DND-41 (cell line): ENCODE measurements around the gene ZNF236.

Experiments used
- ATAC-seq: fragments of 200-7000 bp; cut with Tn5 transposase; 3 replicates; pipeline ENCODE4 v1.9.1; 2021; ENCODE audit warnings: low read depth; ENCODE audit not compliant: insufficient read depth
- DNase-seq: peaks from one replicate; pipeline ENCODE4 v3.0.0-alpha.2; 2020
- H2AFZ ChIP-seq: 2 replicates; pipeline ENCODE4 v1.6.0; 2012; ENCODE audit warnings: low read depth, low read length
- H3K27ac ChIP-seq: 2 replicates; pipeline ENCODE4 v1.5.1; 2012; ENCODE audit warnings: low read length, inconsistent platforms
- H3K27me3 ChIP-seq: fragments of 200-600 bp; sonication (generic); 2 replicates; pipeline ENCODE4 v1.6.0; 2012; ENCODE audit warnings: low read length, mild to moderate bottlenecking, inconsistent platforms; ENCODE audit not compliant: insufficient read depth, poor library complexity
- H3K36me3 ChIP-seq: 2 replicates; pipeline ENCODE4 v1.5.1; 2012; ENCODE audit warnings: low read length, inconsistent platforms; ENCODE audit not compliant: insufficient read depth
- H3K4me1 ChIP-seq: 2 replicates; pipeline ENCODE4 v1.5.1; 2012; ENCODE audit warnings: mild to moderate bottlenecking, low read length; ENCODE audit not compliant: insufficient read depth
- H3K4me2 ChIP-seq: 2 replicates; pipeline ENCODE4 v1.6.0; 2012; ENCODE audit warnings: mild to moderate bottlenecking, moderate library complexity, low read length, inconsistent platforms; ENCODE audit not compliant: insufficient read depth
- H3K4me3 ChIP-seq, 2 experiments: fragments of 200-600 bp in 1 of 2; shearing (Covaris generic) in 1 of 2; 2 replicates each; pipeline ENCODE4 v1.5.1; 2012 to 2016; ENCODE audit warnings: inconsistent platforms in 2 of 2, low read length in 2 of 2, mild to moderate bottlenecking in 2 of 2, low read depth in 1 of 2, moderate library complexity in 1 of 2
- H3K79me2 ChIP-seq: 2 replicates; pipeline ENCODE4 v1.6.0; 2012; ENCODE audit warnings: low read length, inconsistent platforms; ENCODE audit not compliant: insufficient read depth
- H3K9ac ChIP-seq: 2 replicates; pipeline ENCODE4 v1.6.0; 2012; ENCODE audit warnings: low read depth, mild to moderate bottlenecking, inconsistent platforms, low read length, moderate library complexity
- H3K9me3 ChIP-seq: 2 replicates; pipeline ENCODE4 v1.5.1; 2012; ENCODE audit warnings: low read length, moderate library complexity, mild to moderate bottlenecking, inconsistent platforms; ENCODE audit not compliant: insufficient read depth, severe bottlenecking
- H4K20me1 ChIP-seq: 2 replicates; pipeline ENCODE4 v1.6.0; 2012; ENCODE audit warnings: low read length; ENCODE audit not compliant: insufficient read depth
- CTCF ChIP-seq: IDR thresholded peaks from 2 replicates; pipeline ENCODE4 v1.5.1; 2012; ENCODE audit warnings: borderline replicate concordance, low read length, moderate library complexity, mild to moderate bottlenecking; ENCODE audit not compliant: poor library complexity, severe bottlenecking; ENCODE audit errors: extremely low read depth
- EZH2 ChIP-seq: IDR thresholded peaks from 3 replicates; pipeline ENCODE4 v1.6.1; 2012; ENCODE audit warnings: borderline replicate concordance, low read depth, mild to moderate bottlenecking, moderate library complexity, low read length, inconsistent platforms; ENCODE audit not compliant: severe bottlenecking

The ZNF236 gene

GRCh38 chr18:76956648-76957047, 134.3 kb downstream of the ZNF236 start:
- H3K4me1 ChIP-seq, result no peaks in the 10 kb centered on the region
- no peak overlapping the region for H3K4me2 ChIP-seq
- ATAC-seq, result no peak
- no peak overlapping the region for H3K9ac ChIP-seq
- H3K9me3 ChIP-seq, result no peaks in the 10 kb centered on the region
- no peaks in the 10 kb centered on the region for H3K27me3 ChIP-seq
- H4K20me1 ChIP-seq, result no peaks in the 10 kb centered on the region; the same call in 1 of the 2 replicates
- H3K4me3 ChIP-seq, result no peak overlapping the region
- DNase-seq, result no peak
- H3K36me3 ChIP-seq, result peaks cover 81% of the 10 kb centered on the region
- no peak overlapping the region for H3K27ac ChIP-seq
- H2AFZ ChIP-seq, result no peak overlapping the region
- no peaks in the 10 kb centered on the region for H3K79me2 ChIP-seq
- TF ChIP-seq CTCF, result no peak
- TF ChIP-seq EZH2, result no peak

- Histone ChIP-seq H3K4me2 (no peak overlapping the region), H2AFZ (no peak overlapping the region), H3K9me3 (no peaks in the 10 kb centered on the region), H4K20me1 (no peaks in the 10 kb centered on the region; the same call in 1 of the 2 replicates), H3K36me3 (peaks cover 72% of the 10 kb centered on the region), H3K79me2 (no peaks in the 10 kb centered on the region), H3K4me3 (no peak overlapping the region), H3K27ac (no peak overlapping the region), H3K4me1 (no peaks in the 10 kb centered on the region), H3K9ac (no peak overlapping the region), H3K27me3 (no peaks in the 10 kb centered on the region)
- no peak for DNase-seq
- TF ChIP-seq EZH2 (no peak), CTCF (no peak)
- ATAC-seq, result no peak
These were observed 135.3 kb downstream of the ZNF236 start for GRCh38 chr18:76957384-76958355.

DNA sequence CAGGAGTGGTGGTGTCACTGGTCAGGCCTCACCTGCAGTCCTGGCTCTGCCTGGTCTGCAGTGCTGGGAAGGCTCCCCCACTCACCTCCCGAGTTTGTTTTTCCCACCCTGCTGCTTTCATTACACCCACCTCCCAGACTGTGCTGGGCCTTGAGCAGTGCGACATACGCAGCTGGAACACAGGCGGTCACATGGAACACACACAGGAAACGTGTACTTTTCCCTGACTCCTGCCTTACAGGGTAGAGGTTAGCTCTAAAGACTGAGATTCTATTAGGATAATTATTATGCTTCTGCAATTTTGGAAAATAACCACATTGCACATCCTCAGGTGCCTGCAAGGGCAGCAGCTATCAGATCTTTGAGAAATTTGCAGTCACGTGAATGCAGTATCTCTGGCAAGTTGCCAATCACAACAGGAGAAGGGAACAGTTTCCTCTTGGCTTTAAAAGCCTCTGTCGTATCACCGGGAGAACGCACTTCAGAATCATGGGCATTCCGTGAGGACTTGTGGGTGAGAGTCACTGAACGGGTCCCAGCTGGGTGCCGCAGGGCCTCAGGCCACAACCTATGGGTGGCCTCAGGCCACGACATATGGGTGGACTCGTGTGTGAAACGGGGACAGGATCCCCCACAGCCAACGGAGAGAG, 136.5 kb downstream of the ZNF236 start:
- TF ChIP-seq EZH2 (no peak), CTCF (no peak)
- Histone ChIP-seq H3K4me2 (no peak overlapping the region), H3K27ac (no peak overlapping the region), H3K4me3 (no peak overlapping the region), H3K27me3 (no peaks in the 10 kb centered on the region), H3K4me1 (no peaks in the 10 kb centered on the region), H3K9me3 (no peaks in the 10 kb centered on the region), H3K36me3 (peaks cover 69% of the 10 kb centered on the region), H2AFZ (no peak overlapping the region), H3K9ac (no peak overlapping the region), H3K79me2 (peaks cover 4% of the 10 kb centered on the region), H4K20me1 (no peaks in the 10 kb centered on the region; the same call in 1 of the 2 replicates)
- ATAC-seq (no peak), DNase-seq (no peak)
